Epithelial cell of esophagus (primary cell): ENCODE results near the gene BORCS6.

Experiments used
- DNase-seq: peaks from one replicate; pipeline ENCODE4 v3.0.0; 2010; ENCODE audit warnings: low read depth
- H3K4me3 ChIP-seq: 2 replicates; pipeline ENCODE4 v1.5.1; 2011; ENCODE audit warnings: mild to moderate bottlenecking, low read length, control low read depth
- CTCF ChIP-seq: IDR thresholded peaks from 2 replicates; pipeline ENCODE4 v1.5.1; 2011; ENCODE audit warnings: low read depth, mild to moderate bottlenecking, low read length, control low read depth, inconsistent platforms; ENCODE audit not compliant: insufficient read depth; ENCODE audit errors: missing control alignments

Gene BORCS6

GRCh38 chr17:8164815-8165131, 25.2 kb downstream of the BORCS6 start:
- no peak for DNase-seq
- H3K4me3 ChIP-seq, result no peak overlapping the region
- no peak for TF ChIP-seq CTCF

- TF ChIP-seq CTCF, result no peak
- DNase-seq, result peak; percentile 45
- H3K4me3 ChIP-seq, result no peak overlapping the region
Measured at GRCh38 chr17:8163978-8164814, 25.8 kb downstream of the BORCS6 start.

GRCh38 chr17:8162997-8163977, 26.7 kb downstream of the BORCS6 start:
- TF ChIP-seq CTCF, result no peak
- DNase-seq, result no peak
- peak overlapping the region; percentile 41 for H3K4me3 ChIP-seq

- DNase-seq, result peak; percentile 69
- peak within 1 kb of the TSS; percentile 82 for H3K4me3 ChIP-seq
- TF ChIP-seq CTCF, result no peak
Measured at GRCh38 chr17:8162233-8162996, 27.6 kb downstream of the BORCS6 start, which contains the start of gene VAMP2. TSS of gene VAMP2 (minus strand) at chr17:8162948. CDS start at chr17:8162879, 69 bp downstream.

GRCh38 chr17:8161289-8162232, 28.4 kb downstream of the BORCS6 start:
- no peak for DNase-seq
- no peak for TF ChIP-seq CTCF
- peak overlapping the region; percentile 82 for H3K4me3 ChIP-seq
